ENCODE data around the gene COL6A2.

DNA sequence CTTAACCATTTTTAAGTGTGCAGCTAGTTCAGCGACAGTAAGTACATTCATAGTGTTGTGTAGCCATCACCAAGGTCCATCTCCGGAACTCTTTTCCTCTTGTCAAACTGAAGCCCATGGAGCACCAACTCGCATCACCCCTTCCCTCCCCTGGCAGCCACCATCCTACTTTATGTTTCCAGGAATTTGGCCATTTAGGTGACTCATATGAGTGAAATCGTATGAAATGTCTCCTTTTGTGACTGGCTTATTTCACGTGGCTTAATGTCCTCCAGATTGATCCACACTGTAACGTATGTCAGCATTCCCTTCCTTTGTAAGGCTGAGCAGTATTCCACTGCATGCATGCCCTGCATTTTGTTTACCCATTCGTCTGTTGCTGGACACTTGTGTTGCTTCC, 2.5 kb downstream of the COL6A2 start:
- TF ChIP-seq, protein P1, sequence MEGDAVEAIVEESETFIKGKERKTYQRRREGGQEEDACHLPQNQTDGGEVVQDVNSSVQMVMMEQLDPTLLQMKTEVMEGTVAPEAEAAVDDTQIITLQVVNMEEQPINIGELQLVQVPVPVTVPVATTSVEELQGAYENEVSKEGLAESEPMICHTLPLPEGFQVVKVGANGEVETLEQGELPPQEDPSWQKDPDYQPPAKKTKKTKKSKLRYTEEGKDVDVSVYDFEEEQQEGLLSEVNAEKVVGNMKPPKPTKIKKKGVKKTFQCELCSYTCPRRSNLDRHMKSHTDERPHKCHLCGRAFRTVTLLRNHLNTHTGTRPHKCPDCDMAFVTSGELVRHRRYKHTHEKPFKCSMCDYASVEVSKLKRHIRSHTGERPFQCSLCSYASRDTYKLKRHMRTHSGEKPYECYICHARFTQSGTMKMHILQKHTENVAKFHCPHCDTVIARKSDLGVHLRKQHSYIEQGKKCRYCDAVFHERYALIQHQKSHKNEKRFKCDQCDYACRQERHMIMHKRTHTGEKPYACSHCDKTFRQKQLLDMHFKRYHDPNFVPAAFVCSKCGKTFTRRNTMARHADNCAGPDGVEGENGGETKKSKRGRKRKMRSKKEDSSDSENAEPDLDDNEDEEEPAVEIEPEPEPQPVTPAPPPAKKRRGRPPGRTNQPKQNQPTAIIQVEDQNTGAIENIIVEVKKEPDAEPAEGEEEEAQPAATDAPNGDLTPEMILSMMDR (IDR thresholded peaks at IDR 0.05; ENCODE audit: low read depth, low read length, poor library complexity, severe bottlenecking): no peak
- TF ChIP-seq EZH2phosphoT487 (IDR thresholded peaks at IDR 0.05; ENCODE audit: borderline replicate concordance, low read length): no peak

Measured in DOHH2 (cell line).